Sigmoid colon (tissue), 7 donors: ENCODE data around the gene LYPD4. TPM values are rescaled to one million over a fixed set of nuclear protein-coding genes. Genes with fewer than 3 reads are reported as not detected.
"Not testable (repeated sequence)": the region's sequence is repeated elsewhere in the genome, so short reads cannot be mapped to it uniquely, and the experiment has no call there.

Experiments used
- DNase-seq: peaks from one replicate; pipeline ENCODE4 v3.0.0-alpha.2; 2019
- H3K27ac ChIP-seq, 4 donors: fragments of 200-600 bp; sonication (generic); one replicate each; pipeline ENCODE4 v1.5.1; 2016 to 2019; ENCODE audit warnings: mild to moderate bottlenecking in 1 of 4
- H3K27me3 ChIP-seq, 3 donors: fragments of 200-600 bp; sonication (generic); one replicate each; pipeline ENCODE4 v1.5.1; 2019; ENCODE audit warnings: mild to moderate bottlenecking in 1 of 3
- H3K36me3 ChIP-seq, 4 donors: fragments of 200-600 bp; sonication (generic); one replicate each; pipeline ENCODE4 v1.5.1; 2016 to 2019
- H3K4me1 ChIP-seq, 4 donors: fragments of 200-600 bp; sonication (generic); one replicate each; pipeline ENCODE4 v1.5.1; 2017 to 2019
- H3K4me3 ChIP-seq, 4 donors: fragments of 200-600 bp; sonication (generic); one replicate each; pipeline ENCODE4 v1.5.1; 2017 to 2019; ENCODE audit warnings: mild to moderate bottlenecking in 2 of 4, moderate library complexity in 1 of 4
- H3K9me3 ChIP-seq, 4 donors: fragments of 200-600 bp in 3 of 4; sonication (generic) in 3 of 4; one replicate each; pipeline versions ENCODE4 v1.5.1 to v1.6.1; 2013 to 2019
- EP300 ChIP-seq, 4 donors: sonication (generic); formaldehyde crosslinking; IDR thresholded peaks; one replicate each; pipeline ENCODE4 v1.6.1; 2017; ENCODE audit warnings: antibody characterized with exemption in 4 of 4
- POLR2A ChIP-seq, 2 donors: fragments of 450-650 bp; IDR thresholded peaks; one replicate each; pipeline ENCODE4 v1.6.1; 2016; ENCODE audit warnings: antibody characterized with exemption in 2 of 2, mild to moderate bottlenecking in 2 of 2, moderate library complexity in 2 of 2
- POLR2AphosphoS5 ChIP-seq, 4 donors: sonication (generic); formaldehyde crosslinking; IDR thresholded peaks; one replicate each; pipeline ENCODE4 v1.6.1; 2017; ENCODE audit warnings: antibody characterized with exemption in 4 of 4
- WGBS, 2 donors: extraction: QIAGEN DNeasy Blood & Tissue Kit; methylation state at CpG; one replicate each; pipeline ENCODE4 v1.1.7; 2013; 5-methylcytosine and 5-hydroxymethylcytosine counted together
- intact Hi-C: fragments of 100-400 bp; cut with DNase I; formaldehyde crosslinking; loops from one replicate; pipeline ENCODE4 v1.15.1; 2023
- polyA plus RNA-seq, 3 donors: library from polyadenylated mRNA; stranded (reverse); fragments of 200-250 nt; gene quantifications; one replicate each; pipeline ENCODE4 v1.2.3, GENCODE V29; 2013
- total RNA-seq, 4 donors: library from RNA; depleted of rRNA; stranded (reverse); fragments of >200 nt; gene quantifications; one replicate each; pipeline ENCODE4 v1.1.0, GENCODE V29; 2016
- TF ChIP-seq, protein P1 (sequence below), 4 experiments: fragments of 450-650 bp in 3 of 4; fragments of 200-600 bp in 1 of 4; IDR thresholded peaks; one replicate each; pipeline ENCODE4 v1.5.1; 2016 to 2019; ENCODE audit warnings: antibody characterized with exemption in 4 of 4, mild to moderate bottlenecking in 3 of 4, moderate library complexity in 2 of 4
- donor health status: healthy with polysubstance abuse.
- donor health status: Bipolar disorder and iron deficiency.
- donor health status: healthy.

The LYPD4 gene
- total and polyA plus RNA-seq, 7 donors: 0.60 TPM; not detected in 6

DNA sequence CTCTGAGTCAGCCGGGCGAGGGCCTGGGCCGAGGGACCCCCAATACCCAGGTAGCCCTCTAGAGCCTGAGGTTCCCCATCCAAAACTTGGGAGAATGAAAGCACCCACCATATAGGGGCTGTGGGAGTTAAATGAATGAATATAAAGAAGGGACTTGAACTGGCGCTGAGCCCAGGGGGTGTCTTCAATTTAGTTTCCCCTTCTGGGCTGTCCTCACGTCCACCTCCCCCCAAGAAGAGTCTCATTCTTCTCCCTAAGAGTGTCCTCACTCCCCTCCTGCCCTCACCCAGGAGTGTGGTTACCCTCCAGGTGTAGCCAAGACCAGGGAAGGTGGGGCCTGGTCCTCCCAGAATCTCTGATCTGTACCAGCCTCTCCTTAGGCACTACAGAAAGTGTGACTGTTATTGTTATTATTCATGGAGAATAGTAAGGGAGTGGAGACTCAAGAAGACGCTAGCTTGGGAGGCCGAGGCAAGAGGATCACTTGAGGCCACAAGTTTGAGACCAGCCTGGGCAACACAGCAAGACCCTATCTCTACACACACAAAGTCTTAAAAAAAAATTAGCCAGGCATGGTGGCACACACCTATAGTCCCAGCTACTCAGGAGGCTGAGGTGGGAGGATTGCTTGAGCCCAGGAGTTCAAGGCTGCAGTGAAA, 35.3 kb upstream of the LYPD4 start:
- intact Hi-C loops: no loop called here
- WGBS, 2 donors: 74 to 86% methylated on average over 7 of the region's 7 CpGs
- TF ChIP-seq POLR2AphosphoS5 (IDR thresholded peaks at IDR 0.05) (no peak), POLR2A (IDR thresholded peaks at IDR 0.05) (no peak), EP300 (IDR thresholded peaks at IDR 0.05) (no peak)
- TF ChIP-seq, protein P1, sequence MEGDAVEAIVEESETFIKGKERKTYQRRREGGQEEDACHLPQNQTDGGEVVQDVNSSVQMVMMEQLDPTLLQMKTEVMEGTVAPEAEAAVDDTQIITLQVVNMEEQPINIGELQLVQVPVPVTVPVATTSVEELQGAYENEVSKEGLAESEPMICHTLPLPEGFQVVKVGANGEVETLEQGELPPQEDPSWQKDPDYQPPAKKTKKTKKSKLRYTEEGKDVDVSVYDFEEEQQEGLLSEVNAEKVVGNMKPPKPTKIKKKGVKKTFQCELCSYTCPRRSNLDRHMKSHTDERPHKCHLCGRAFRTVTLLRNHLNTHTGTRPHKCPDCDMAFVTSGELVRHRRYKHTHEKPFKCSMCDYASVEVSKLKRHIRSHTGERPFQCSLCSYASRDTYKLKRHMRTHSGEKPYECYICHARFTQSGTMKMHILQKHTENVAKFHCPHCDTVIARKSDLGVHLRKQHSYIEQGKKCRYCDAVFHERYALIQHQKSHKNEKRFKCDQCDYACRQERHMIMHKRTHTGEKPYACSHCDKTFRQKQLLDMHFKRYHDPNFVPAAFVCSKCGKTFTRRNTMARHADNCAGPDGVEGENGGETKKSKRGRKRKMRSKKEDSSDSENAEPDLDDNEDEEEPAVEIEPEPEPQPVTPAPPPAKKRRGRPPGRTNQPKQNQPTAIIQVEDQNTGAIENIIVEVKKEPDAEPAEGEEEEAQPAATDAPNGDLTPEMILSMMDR (IDR thresholded peaks at IDR 0.05): no peak

DNA sequence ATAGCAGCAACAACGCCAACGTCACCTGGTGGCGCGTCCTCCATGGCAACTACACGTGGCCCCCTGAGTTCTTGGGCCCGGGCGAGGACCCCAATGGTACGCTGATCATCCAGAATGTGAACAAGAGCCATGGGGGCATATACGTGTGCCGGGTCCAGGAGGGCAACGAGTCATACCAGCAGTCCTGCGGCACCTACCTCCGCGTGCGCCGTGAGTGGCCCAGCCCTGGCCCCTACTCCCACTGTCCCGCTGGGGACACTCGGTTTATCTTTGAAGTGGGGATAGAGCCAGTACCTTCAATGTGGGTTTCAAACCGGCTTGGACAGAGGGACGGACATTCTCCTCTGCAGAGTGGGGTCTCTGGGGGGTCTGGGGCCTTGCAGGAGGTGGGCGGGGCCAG, 34.6 kb upstream of the LYPD4 start:
- intact Hi-C loops: no loop called here
- no peak for DNase-seq
- no peaks in the 10 kb centered on the region for H3K9me3 ChIP-seq
- no peaks in the 10 kb centered on the region for H3K27me3 ChIP-seq
- WGBS, 2 donors: 89 to 91% methylated on average over 21 of the region's 21 CpGs
- H3K27ac ChIP-seq: no peak overlapping the region
- H3K4me3 ChIP-seq: no peak overlapping the region
- H3K4me1 ChIP-seq: peaks cover 0 to 12% (median 3%) of the 10 kb centered on the region in 4 donors
- TF ChIP-seq POLR2A (IDR thresholded peaks at IDR 0.05) (no peak), POLR2AphosphoS5 (IDR thresholded peaks at IDR 0.05) (no peak), EP300 (IDR thresholded peaks at IDR 0.05) (no peak)
- TF ChIP-seq, protein P1 (IDR thresholded peaks at IDR 0.05): no peak
- H3K36me3 ChIP-seq: no peaks in the 10 kb centered on the region

More for the DNA sequence above, 35.3 kb upstream of the LYPD4 start:
- H3K27ac ChIP-seq: no peak overlapping the region
- H3K4me3 ChIP-seq: no peak overlapping the region
- H3K4me1 ChIP-seq: peaks cover 0 to 16% (median 8%) of the 10 kb centered on the region in 4 donors
- H3K36me3 ChIP-seq: no peaks in the 10 kb centered on the region
- H3K27me3 ChIP-seq: no peaks in the 10 kb centered on the region
- no peaks in the 10 kb centered on the region for H3K9me3 ChIP-seq
- DNase-seq: no peak

DNA sequence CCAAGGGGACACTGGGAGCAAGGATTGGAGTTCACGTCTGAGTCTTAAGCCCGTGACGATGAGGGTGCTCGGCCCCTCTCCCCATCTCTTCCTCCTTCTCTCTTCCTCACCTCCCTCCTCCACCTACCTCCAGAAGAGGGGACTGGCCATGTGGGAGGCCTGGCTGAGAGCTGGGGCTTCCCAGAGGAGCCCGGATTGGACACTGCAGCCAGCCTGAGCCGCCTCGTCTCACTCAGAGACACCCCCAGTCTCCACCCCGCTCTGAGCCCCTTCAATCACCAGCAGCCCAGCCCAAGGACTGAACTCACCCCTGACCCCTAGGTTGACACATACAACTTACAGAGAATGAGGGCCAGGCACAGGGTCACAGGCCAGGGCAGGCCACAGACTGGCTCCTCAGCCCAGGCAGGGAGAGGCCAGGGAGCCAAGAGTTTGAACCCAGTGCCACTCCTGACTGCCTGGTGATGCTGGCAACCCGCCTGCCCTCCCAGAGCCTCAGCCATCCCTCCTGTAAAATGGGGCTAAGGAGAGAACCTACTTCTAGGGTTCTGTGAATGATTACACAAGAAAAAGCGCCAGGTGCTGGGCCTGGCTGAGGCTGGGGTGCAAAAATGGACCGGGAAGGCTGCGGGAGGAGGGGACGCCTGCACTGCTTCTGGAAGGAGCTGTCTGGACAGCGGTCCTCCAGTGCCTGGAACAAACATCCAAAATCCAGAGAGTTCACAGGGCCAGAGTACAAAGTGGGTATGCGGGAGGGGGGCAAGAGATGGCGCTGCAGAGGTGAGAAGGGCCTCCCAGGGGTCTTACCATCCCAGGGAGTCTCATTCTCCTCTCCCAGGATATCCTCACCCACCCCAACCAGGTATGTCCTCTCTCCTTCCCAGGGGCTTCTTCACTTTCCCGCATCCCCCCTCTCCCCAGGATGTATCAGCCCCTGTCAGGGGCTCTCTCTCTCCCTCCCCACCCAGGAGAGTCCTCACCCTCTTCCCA, 33.7 kb upstream of the LYPD4 start:
- no peaks in the 10 kb centered on the region for H3K27me3 ChIP-seq
- TF ChIP-seq POLR2A (IDR thresholded peaks at IDR 0.05): no peak
- TF ChIP-seq, protein P1 (IDR thresholded peaks at IDR 0.05): no peak
- no peak for TF ChIP-seq POLR2AphosphoS5 (IDR thresholded peaks at IDR 0.05)
- no peak for TF ChIP-seq EP300 (IDR thresholded peaks at IDR 0.05)
- no peak for DNase-seq
- H3K4me3 ChIP-seq: no peak overlapping the region
- no peak overlapping the region for H3K27ac ChIP-seq
- H3K36me3 ChIP-seq: no peaks in the 10 kb centered on the region
- peaks cover 0 to 5% (median 0%) of the 10 kb centered on the region in 4 donors for H3K4me1 ChIP-seq
- WGBS, 2 donors: 67 to 84% methylated on average over 17 of the region's 17 CpGs
- H3K9me3 ChIP-seq: no peaks in the 10 kb centered on the region
- intact Hi-C loops: no loop called here

DNA sequence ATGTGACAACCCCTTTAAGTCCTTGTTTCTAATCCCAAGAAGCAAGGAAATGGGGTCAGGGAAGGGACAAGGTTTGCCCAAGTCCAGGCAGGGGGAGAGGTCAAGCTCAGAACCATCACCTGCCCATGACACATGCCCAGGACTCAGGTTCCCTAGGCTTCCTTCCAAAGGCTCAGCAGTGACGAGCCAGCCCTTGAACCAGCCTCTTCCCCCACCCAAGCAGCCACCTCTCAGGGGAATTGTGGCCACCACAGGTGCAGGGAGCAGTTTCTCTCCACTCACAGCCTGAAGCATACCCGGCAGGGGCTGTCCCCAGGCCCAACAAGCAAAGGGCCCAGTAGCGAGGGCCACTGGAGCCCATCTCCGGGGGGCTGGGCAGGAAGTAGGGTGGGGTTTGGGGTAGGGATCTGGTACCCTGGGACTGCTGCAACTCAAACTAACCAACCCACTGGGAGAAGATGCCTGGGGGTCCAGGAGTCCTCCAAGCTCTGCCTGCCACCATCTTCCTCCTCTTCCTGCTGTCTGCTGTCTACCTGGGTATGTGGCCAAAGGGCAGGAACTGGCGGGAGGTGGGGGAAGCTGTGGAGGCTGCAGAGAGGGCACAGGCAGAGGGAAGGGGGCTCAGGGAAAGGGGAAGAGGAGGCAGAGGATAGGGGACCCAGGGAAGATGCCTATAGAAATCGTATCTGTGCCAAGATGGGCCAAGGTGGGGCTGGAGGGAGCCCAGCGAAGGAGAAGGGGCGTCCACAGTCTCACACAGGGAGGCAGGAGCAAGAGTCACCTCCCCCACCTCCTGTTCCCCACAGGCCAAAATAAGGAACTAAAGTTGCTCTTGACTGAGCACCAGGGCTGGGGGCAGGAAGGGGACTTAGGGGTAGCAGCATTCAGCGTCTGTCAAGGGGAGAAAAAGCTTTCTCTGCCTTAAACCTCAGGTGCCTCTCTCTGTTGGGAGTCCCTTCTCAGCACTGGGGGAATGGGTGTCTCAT, 32.7 kb upstream of the LYPD4 start, which contains the start of gene CD79A:
Gene CD79A, plus strand, starts transcription at position 433 of the 986 bp plus-strand sequence. Its CDS starts 26 bp downstream, at position 459.
- Histone ChIP-seq H3K27me3 (no peaks in the 10 kb centered on the region), H3K4me1 (no peaks in the 10 kb centered on the region), H3K27ac (no peak within 1 kb of the TSS), H3K4me3 (no peak within 1 kb of the TSS), H3K9me3 (no peaks in the 10 kb centered on the region), H3K36me3 (peaks cover 0 to under 1% (median under 1%) of the 10 kb centered on the region in 4 donors)
- WGBS, 2 donors: 44 to 82% methylated on average over 9 of the region's 9 CpGs
- TF ChIP-seq POLR2A (IDR thresholded peaks at IDR 0.05): no peak
- TF ChIP-seq, protein P1 (IDR thresholded peaks at IDR 0.05): no peak
- no peak for TF ChIP-seq EP300 (IDR thresholded peaks at IDR 0.05)
- no peak for TF ChIP-seq POLR2AphosphoS5 (IDR thresholded peaks at IDR 0.05)
- no peak for DNase-seq
- intact Hi-C loops: no loop called here

DNA sequence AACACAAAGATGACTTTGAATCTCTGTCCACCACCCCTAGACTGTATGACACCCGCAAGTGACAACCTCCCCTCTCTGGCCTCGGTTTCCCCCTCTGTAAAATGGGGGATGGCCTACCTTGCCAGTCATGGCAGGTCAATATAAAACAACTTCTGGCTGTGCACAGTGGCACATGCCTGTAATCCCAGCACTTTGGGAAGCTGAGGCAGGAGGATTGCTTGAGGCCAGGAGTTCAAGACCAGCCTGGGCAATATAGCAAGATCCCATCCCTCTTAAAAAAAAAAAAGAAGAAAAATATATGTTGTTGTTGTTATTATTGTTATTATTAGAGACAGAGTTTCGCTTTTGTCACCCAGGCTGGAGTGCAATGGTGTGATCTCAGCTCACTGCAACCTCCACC, 31.5 kb upstream of the LYPD4 start:
- H3K27me3 ChIP-seq, H3K9me3 ChIP-seq, H3K4me3 ChIP-seq, DNase-seq, intact Hi-C loops, H3K27ac ChIP-seq, H3K4me1 ChIP-seq: not testable (repeated sequence)
- 65 to 70% methylated on average over 3 of the region's 3 CpGs for WGBS, 2 donors
- H3K36me3 ChIP-seq: peaks cover 3 to 12% (median 11%) of the 10 kb centered on the region in 4 donors
